OCI-LY3 (cell line): Measurements from ENCODE around the gene ZNF814.
"Not testable (repeated sequence)": the region's sequence is repeated elsewhere in the genome, so short reads cannot be mapped to it uniquely, and the experiment has no call there.

Experiments
- EZH2phosphoT487 ChIP-seq: fragments of 200-600 bp; shearing (Covaris generic); IDR thresholded peaks from 2 replicates; pipeline ENCODE4 v1.6.1; 2018; ENCODE audit warnings: antibody characterized with exemption, mixed run types, low read depth
- TF ChIP-seq, protein P1 (sequence below): fragments of 200-600, 300-600 bp; sonication (generic); IDR thresholded peaks from 2 replicates; pipeline ENCODE4 v1.5.1; 2014; ENCODE audit warnings: antibody characterized with exemption, low read length, low read depth

DNA sequence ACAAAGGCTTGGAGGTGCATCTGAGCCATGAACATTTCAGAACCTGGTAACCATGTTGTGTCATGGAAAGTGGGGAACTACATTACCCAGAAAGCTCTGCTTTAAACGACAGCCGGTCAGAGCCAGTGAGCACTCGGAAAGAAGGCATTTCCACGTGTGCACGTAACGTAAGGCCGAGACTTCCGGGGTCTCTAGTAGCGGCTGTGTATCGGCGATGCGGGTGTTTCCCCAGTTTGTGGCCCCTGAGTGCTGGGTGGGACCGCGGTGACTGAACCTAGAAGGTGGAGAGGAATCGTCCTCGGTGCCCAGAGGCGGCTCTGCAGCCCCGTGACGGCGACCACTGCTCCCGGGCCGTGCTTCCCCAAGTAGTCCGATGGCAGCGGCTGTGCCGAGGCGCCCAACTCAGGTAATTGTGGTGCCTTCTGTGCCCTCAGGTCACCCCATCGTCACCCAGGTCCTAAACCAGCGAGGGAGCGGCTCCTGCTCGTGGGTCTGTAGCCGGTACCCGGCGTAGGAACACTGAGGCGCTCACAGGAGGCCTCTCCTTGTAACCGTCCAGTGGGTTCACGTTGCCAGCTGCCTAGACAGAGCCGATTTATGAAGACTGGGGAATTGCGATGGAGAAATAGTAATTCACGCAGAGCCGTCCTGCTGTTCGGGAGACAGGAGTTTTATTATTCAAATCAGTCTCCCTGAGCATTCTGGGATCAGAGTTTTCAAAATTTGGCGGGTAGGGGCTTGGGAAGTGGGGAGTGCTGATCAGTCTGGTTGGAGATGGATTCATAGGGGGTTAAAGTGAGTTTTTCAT is 39.0 kb downstream of the ZNF814 start, which contains the start of gene ZNF587:
- TF ChIP-seq, protein P1, sequence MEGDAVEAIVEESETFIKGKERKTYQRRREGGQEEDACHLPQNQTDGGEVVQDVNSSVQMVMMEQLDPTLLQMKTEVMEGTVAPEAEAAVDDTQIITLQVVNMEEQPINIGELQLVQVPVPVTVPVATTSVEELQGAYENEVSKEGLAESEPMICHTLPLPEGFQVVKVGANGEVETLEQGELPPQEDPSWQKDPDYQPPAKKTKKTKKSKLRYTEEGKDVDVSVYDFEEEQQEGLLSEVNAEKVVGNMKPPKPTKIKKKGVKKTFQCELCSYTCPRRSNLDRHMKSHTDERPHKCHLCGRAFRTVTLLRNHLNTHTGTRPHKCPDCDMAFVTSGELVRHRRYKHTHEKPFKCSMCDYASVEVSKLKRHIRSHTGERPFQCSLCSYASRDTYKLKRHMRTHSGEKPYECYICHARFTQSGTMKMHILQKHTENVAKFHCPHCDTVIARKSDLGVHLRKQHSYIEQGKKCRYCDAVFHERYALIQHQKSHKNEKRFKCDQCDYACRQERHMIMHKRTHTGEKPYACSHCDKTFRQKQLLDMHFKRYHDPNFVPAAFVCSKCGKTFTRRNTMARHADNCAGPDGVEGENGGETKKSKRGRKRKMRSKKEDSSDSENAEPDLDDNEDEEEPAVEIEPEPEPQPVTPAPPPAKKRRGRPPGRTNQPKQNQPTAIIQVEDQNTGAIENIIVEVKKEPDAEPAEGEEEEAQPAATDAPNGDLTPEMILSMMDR: not testable (repeated sequence)
- TF ChIP-seq EZH2phosphoT487: not testable (repeated sequence)
